Measurements from ENCODE around the gene PPFIA2. TPM values are rescaled to one million over a fixed set of nuclear protein-coding genes. Genes with fewer than 3 reads are reported as not detected.

The PPFIA2 gene
- polyA plus RNA-seq, 1 donor (not counting 4 experiments of a cell fraction or from before 2014, with no cell fraction given), result not detected

DNA sequence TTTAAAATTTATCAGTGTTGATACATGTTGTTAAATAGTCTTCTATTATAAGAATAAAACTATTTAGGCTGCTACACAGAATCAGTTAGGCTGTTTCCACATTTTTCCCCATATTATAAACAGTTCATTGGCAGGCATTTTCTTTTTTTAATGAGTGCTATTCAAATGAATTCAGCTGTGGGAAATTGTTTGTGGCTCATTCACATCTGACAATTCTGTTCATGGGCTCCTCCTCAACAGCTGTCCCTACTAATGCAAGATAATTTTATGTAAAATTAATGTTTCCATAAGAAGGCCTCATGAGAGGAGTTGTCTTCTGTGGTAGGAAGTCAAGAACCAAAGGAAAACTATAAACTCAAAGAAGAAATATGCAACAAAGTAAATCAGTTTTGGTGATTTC lies 218.0 kb downstream of the PPFIA2 start:
- TF ChIP-seq EZH2 (IDR thresholded peaks at IDR 0.05; ENCODE audit: low read length), result no peak
- TF ChIP-seq CTCF (optimal IDR thresholded peaks at IDR 0.05 in 1 of 3, IDR thresholded peaks at IDR 0.05 in 1 of 3, conservative IDR thresholded peaks at IDR 0.05 in 1 of 3; ENCODE audit: extremely low read depth in 1 of 3, insufficient read depth in 2 of 3, low read length in 3 of 3), result no peak
- H2AFZ ChIP-seq (ENCODE audit: control insufficient read depth, low read length), result no peak overlapping the region
- no peaks in the 10 kb centered on the region for H3K4me1 ChIP-seq (ENCODE audit: control insufficient read depth, extremely low read depth, insufficient read depth, low read length)
- no peak for FAIRE-seq
- no peak for DNase-seq (ENCODE audit: low read depth, low spot score)
- no peaks in the 10 kb centered on the region for H4K20me1 ChIP-seq (ENCODE audit: control insufficient read depth, extremely low read depth, insufficient read depth, low read length)
- dilution Hi-C loops (cut with MboI; ENCODE audit: extremely low pct_ligation_motif_present, low sequenced_read_pairs), result no loop called here
- H3K27me3 ChIP-seq (ENCODE audit: control insufficient read depth, extremely low read depth, insufficient read depth, low read length), result no peaks in the 10 kb centered on the region
- no peaks in the 10 kb centered on the region for H3K79me2 ChIP-seq (ENCODE audit: control insufficient read depth, insufficient read depth, low read length)
- H3K36me3 ChIP-seq (ENCODE audit: control insufficient read depth in 2 of 2, extremely low read depth in 1 of 2, insufficient read depth in 2 of 2, low read length in 2 of 2), result no peaks in the 10 kb centered on the region
- no peak overlapping the region for H3K9ac ChIP-seq (ENCODE audit: control insufficient read depth, extremely low read depth, insufficient read depth, low read length)
- H3K9me1 ChIP-seq (ENCODE audit: control insufficient read depth, extremely low read depth, insufficient read depth, low read length), result no peaks in the 10 kb centered on the region
- no peak overlapping the region for H3K4me2 ChIP-seq (ENCODE audit: control insufficient read depth, extremely low read depth, insufficient read depth, low read depth, low read length)
- no peak overlapping the region for H3K4me3 ChIP-seq (ENCODE audit: control insufficient read depth in 2 of 3, extremely low read depth in 1 of 3, insufficient read depth in 2 of 3, low read depth in 1 of 3, low read length in 3 of 3)
- no peaks in the 10 kb centered on the region for H3K9me3 ChIP-seq (ENCODE audit: control insufficient read depth, low read depth, low read length)
- no peak overlapping the region for H3K27ac ChIP-seq (ENCODE audit: control insufficient read depth, insufficient read depth, low read length)

DNA sequence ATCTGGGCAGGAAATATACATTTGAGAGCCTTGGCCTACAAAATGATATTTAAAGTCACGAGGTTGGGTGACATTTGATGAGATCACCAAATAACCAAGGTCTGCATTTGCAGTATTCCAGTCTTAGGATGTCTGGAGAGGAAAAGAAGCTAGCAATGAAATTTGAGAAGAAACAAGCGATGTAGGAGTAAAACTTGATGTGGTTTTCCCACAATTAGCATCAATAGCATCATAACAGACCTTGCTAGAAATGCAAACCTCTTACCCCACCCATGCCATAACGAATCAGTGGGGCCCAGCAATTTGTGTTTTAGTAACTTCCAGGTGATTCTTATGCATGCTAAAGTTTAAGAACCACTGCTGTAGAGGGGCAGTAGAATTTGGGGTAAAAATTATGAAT lies 219.9 kb downstream of the PPFIA2 start:
- no peak overlapping the region for H3K9ac ChIP-seq (ENCODE audit: control insufficient read depth, extremely low read depth, insufficient read depth, low read length)
- H2AFZ ChIP-seq (ENCODE audit: control insufficient read depth, low read length), result no peak overlapping the region
- no peaks in the 10 kb centered on the region for H3K9me1 ChIP-seq (ENCODE audit: control insufficient read depth, extremely low read depth, insufficient read depth, low read length)
- no peak for TF ChIP-seq CTCF (optimal IDR thresholded peaks at IDR 0.05 in 1 of 3, IDR thresholded peaks at IDR 0.05 in 1 of 3, conservative IDR thresholded peaks at IDR 0.05 in 1 of 3; ENCODE audit: extremely low read depth in 1 of 3, insufficient read depth in 2 of 3, low read length in 3 of 3)
- TF ChIP-seq EZH2 (IDR thresholded peaks at IDR 0.05; ENCODE audit: low read length), result no peak
- H3K4me1 ChIP-seq (ENCODE audit: control insufficient read depth, extremely low read depth, insufficient read depth, low read length), result no peaks in the 10 kb centered on the region
- H3K27me3 ChIP-seq (ENCODE audit: control insufficient read depth, extremely low read depth, insufficient read depth, low read length), result no peaks in the 10 kb centered on the region
- H3K4me2 ChIP-seq (ENCODE audit: control insufficient read depth, extremely low read depth, insufficient read depth, low read depth, low read length), result no peak overlapping the region
- H4K20me1 ChIP-seq (ENCODE audit: control insufficient read depth, extremely low read depth, insufficient read depth, low read length), result no peaks in the 10 kb centered on the region
- no peaks in the 10 kb centered on the region for H3K36me3 ChIP-seq (ENCODE audit: control insufficient read depth in 2 of 2, extremely low read depth in 1 of 2, insufficient read depth in 2 of 2, low read length in 2 of 2)
- no peak overlapping the region for H3K27ac ChIP-seq (ENCODE audit: control insufficient read depth, insufficient read depth, low read length)
- H3K4me3 ChIP-seq (ENCODE audit: control insufficient read depth in 2 of 3, extremely low read depth in 1 of 3, insufficient read depth in 2 of 3, low read depth in 1 of 3, low read length in 3 of 3), result no peak overlapping the region
- no peak for DNase-seq (ENCODE audit: low read depth, low spot score)
- FAIRE-seq, result no peak
- H3K79me2 ChIP-seq (ENCODE audit: control insufficient read depth, insufficient read depth, low read length), result no peaks in the 10 kb centered on the region
- H3K9me3 ChIP-seq (ENCODE audit: control insufficient read depth, low read depth, low read length), result no peaks in the 10 kb centered on the region
- dilution Hi-C loops (cut with MboI; ENCODE audit: extremely low pct_ligation_motif_present, low sequenced_read_pairs), result no loop called here
